Sigmoid colon (tissue), 4 donors: ENCODE results near the gene NEUROD4.

Experiments
- EP300 ChIP-seq, 4 donors: sonication (generic); formaldehyde crosslinking; IDR thresholded peaks; one replicate each; pipeline ENCODE4 v1.6.1; 2017; ENCODE audit warnings: antibody characterized with exemption in 4 of 4
- POLR2A ChIP-seq, 2 donors: fragments of 450-650 bp; IDR thresholded peaks; one replicate each; pipeline ENCODE4 v1.6.1; 2016; ENCODE audit warnings: antibody characterized with exemption in 2 of 2, mild to moderate bottlenecking in 2 of 2, moderate library complexity in 2 of 2
- POLR2AphosphoS5 ChIP-seq, 4 donors: sonication (generic); formaldehyde crosslinking; IDR thresholded peaks; one replicate each; pipeline ENCODE4 v1.6.1; 2017; ENCODE audit warnings: antibody characterized with exemption in 4 of 4
- TF ChIP-seq, protein P1 (sequence below), 4 experiments: fragments of 450-650 bp in 3 of 4; fragments of 200-600 bp in 1 of 4; IDR thresholded peaks; one replicate each; pipeline ENCODE4 v1.5.1; 2016 to 2019; ENCODE audit warnings: antibody characterized with exemption in 4 of 4, mild to moderate bottlenecking in 3 of 4, moderate library complexity in 2 of 4

GRCh38 chr12:54983536-54984101 lies 36.2 kb upstream of the NEUROD4 start:
- TF ChIP-seq, protein P1, sequence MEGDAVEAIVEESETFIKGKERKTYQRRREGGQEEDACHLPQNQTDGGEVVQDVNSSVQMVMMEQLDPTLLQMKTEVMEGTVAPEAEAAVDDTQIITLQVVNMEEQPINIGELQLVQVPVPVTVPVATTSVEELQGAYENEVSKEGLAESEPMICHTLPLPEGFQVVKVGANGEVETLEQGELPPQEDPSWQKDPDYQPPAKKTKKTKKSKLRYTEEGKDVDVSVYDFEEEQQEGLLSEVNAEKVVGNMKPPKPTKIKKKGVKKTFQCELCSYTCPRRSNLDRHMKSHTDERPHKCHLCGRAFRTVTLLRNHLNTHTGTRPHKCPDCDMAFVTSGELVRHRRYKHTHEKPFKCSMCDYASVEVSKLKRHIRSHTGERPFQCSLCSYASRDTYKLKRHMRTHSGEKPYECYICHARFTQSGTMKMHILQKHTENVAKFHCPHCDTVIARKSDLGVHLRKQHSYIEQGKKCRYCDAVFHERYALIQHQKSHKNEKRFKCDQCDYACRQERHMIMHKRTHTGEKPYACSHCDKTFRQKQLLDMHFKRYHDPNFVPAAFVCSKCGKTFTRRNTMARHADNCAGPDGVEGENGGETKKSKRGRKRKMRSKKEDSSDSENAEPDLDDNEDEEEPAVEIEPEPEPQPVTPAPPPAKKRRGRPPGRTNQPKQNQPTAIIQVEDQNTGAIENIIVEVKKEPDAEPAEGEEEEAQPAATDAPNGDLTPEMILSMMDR (IDR thresholded peaks at IDR 0.05), result no peak
- TF ChIP-seq POLR2A (IDR thresholded peaks at IDR 0.05), result no peak
- TF ChIP-seq EP300 (IDR thresholded peaks at IDR 0.05), result no peak
- no peak for TF ChIP-seq POLR2AphosphoS5 (IDR thresholded peaks at IDR 0.05)
